Activated T-cell treated with anti-CD3 and anti-CD28 coated beads for 1 hour (primary cell): Measurements from ENCODE around the gene RNF222.

Experiments
- DNase-seq: peaks from one replicate; pipeline ENCODE4 v3.0.0-alpha.2; 2020; ENCODE audit warnings: low read depth

The RNF222 gene

GRCh38 chr17:8341456-8341855, 56.2 kb downstream of the RNF222 start:
- DNase-seq, result no peak
